Colonic mucosa (tissue), 4 donors: ENCODE data around the gene HLA-E. TPM values are rescaled to one million over a fixed set of nuclear protein-coding genes. Genes with fewer than 3 reads are reported as not detected.
"Not testable (repeated sequence)": the region's sequence is repeated elsewhere in the genome, so short reads cannot be mapped to it uniquely, and the experiment has no call there.

Source experiments
- DNase-seq: peaks from one replicate; pipeline ENCODE4 v3.0.0-alpha.2; 2020
- H3K27ac ChIP-seq: fragments of 200-600 bp; one replicate; pipeline ENCODE4 v1.8.0; 2021
- H3K27me3 ChIP-seq: fragments of 200-600 bp; one replicate; pipeline ENCODE4 v1.8.0; 2021
- H3K36me3 ChIP-seq: fragments of 200-600 bp; one replicate; pipeline ENCODE4 v1.8.0; 2021
- H3K4me1 ChIP-seq: fragments of 200-600 bp; one replicate; pipeline ENCODE4 v1.8.0; 2021; ENCODE audit warnings: mild to moderate bottlenecking
- H3K4me3 ChIP-seq: fragments of 200-600 bp; one replicate; pipeline ENCODE4 v1.8.0; 2021
- H3K9ac ChIP-seq, 2 donors: one replicate each; pipeline ENCODE4 v1.7.0; 2013; ENCODE audit warnings: control low read depth in 2 of 2, low read depth in 2 of 2, low read length in 2 of 2
- H3K9me3 ChIP-seq: fragments of 200-600 bp; one replicate; pipeline ENCODE4 v1.8.0; 2021
- CTCF ChIP-seq: fragments of 200-600 bp; IDR thresholded peaks from one replicate; pipeline ENCODE4 v1.8.0; 2022; ENCODE audit warnings: antibody characterized with exemption, mild to moderate bottlenecking
- intact Hi-C: fragments of 100-400 bp; cut with DNase I; formaldehyde crosslinking; loops from one replicate; pipeline ENCODE4 v1.14.1; 2022
- total RNA-seq, 2 donors: library from RNA; stranded (reverse); fragmentation: NEBNext Ultra II Directional in 1 of 2; extraction: Animal tissue kit (Norgen Biotek cat#: 25700) in 1 of 2; gene quantifications; one replicate each; pipeline ENCODE4 v1.2.1, GENCODE V29; 2021
- donor health status: healthy.
- donor health status: DM: no; HTN: no; CAD: no.
- donor health status: DM: no; HTN: no; CAD: no.

The HLA-E gene
- total RNA-seq, 2 donors from 2014 or later: 208 to 471 TPM

GRCh38 chr6:30495993-30496392 is 6.7 kb downstream of the HLA-E start:
- peaks cover 4% of the 10 kb centered on the region for H3K4me1 ChIP-seq
- peaks cover 24% of the 10 kb centered on the region for H3K36me3 ChIP-seq
- H3K9ac ChIP-seq: no peak overlapping the region
- no peak for TF ChIP-seq CTCF
- intact Hi-C loops: no loop called here
- H3K9me3 ChIP-seq: no peaks in the 10 kb centered on the region
- H3K27me3 ChIP-seq: no peaks in the 10 kb centered on the region
- H3K4me3 ChIP-seq: no peak overlapping the region
- peak overlapping the region; percentile 44 for H3K27ac ChIP-seq
- no peak for DNase-seq

- H3K4me1 ChIP-seq, intact Hi-C loops: not testable (repeated sequence)
Measured at GRCh38 chr6:30497261-30497599, 7.9 kb downstream of the HLA-E start.

GRCh38 chr6:30497714-30498113 is 8.4 kb downstream of the HLA-E start:
- Histone ChIP-seq H3K9me3 (no peaks in the 10 kb centered on the region), H3K36me3 (peaks cover 7% of the 10 kb centered on the region), H3K4me1 (no peaks in the 10 kb centered on the region), H3K27ac (no peak overlapping the region), H3K9ac (no peak overlapping the region), H3K4me3 (no peak overlapping the region), H3K27me3 (no peaks in the 10 kb centered on the region)
- no peak for TF ChIP-seq CTCF
- intact Hi-C loops: no loop called here
- DNase-seq: no peak

More at GRCh38 chr6:30497261-30497599, 7.9 kb downstream of the HLA-E start:
- H3K36me3 ChIP-seq: peaks cover 12% of the 10 kb centered on the region
- H3K9me3 ChIP-seq, H3K4me3 ChIP-seq, DNase-seq, H3K9ac ChIP-seq, H3K27me3 ChIP-seq, H3K27ac ChIP-seq: not testable (repeated sequence)

- H3K27ac ChIP-seq, H3K4me3 ChIP-seq, DNase-seq, intact Hi-C loops, H3K9ac ChIP-seq, H3K9me3 ChIP-seq, H3K36me3 ChIP-seq, H3K27me3 ChIP-seq, H3K4me1 ChIP-seq: not testable (repeated sequence)
Measured at GRCh38 chr6:30498705-30499104, 9.4 kb downstream of the HLA-E start.

GRCh38 chr6:30500421-30501355 is 11.4 kb downstream of the HLA-E start:
- no peaks in the 10 kb centered on the region for H3K27me3 ChIP-seq
- H3K4me3 ChIP-seq: no peak overlapping the region
- H3K27ac ChIP-seq: peak overlapping the region; percentile 32
- TF ChIP-seq CTCF: no peak
- no peak for DNase-seq
- no peak overlapping the region for H3K9ac ChIP-seq
- no peaks in the 10 kb centered on the region for H3K9me3 ChIP-seq
- no peaks in the 10 kb centered on the region for H3K36me3 ChIP-seq
- intact Hi-C loops: no loop called here
- no peaks in the 10 kb centered on the region for H3K4me1 ChIP-seq

- H3K4me1 ChIP-seq: no peaks in the 10 kb centered on the region
- no peaks in the 10 kb centered on the region for H3K36me3 ChIP-seq
- TF ChIP-seq CTCF: no peak
- DNase-seq: no peak
- no peak overlapping the region for H3K9ac ChIP-seq
- H3K27ac ChIP-seq: peak overlapping the region; percentile 64
- H3K27me3 ChIP-seq: no peaks in the 10 kb centered on the region
- H3K9me3 ChIP-seq: no peaks in the 10 kb centered on the region
- intact Hi-C loops: no loop called here
- no peak overlapping the region for H3K4me3 ChIP-seq
Measured at GRCh38 chr6:30507849-30508827, 18.8 kb downstream of the HLA-E start.
